ENCODE data around the gene GCNT2.
"Not testable (repeated sequence)": the region's sequence is repeated elsewhere in the genome, so short reads cannot be mapped to it uniquely, and the experiment has no call there.

DNA sequence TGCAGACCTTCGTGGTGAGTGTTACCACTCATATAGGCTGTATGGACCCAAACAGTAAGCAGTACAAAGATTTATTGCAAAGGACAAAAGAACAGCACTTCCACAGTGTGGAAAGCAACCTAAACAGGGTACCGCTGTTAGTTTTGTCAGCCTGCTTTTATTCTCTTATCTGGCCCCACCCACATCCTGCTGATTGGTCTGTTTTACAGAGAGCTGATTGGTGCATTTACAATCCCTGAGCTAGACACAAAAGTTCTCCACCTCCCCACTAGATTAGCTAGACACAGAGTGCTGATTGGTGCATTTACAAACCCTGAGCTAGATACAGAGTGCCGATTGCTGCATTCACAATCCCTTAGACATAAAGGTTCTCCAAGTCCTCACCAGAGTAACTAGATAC is 95.1 kb downstream of the GCNT2 start:
- TF ChIP-seq, protein P1, sequence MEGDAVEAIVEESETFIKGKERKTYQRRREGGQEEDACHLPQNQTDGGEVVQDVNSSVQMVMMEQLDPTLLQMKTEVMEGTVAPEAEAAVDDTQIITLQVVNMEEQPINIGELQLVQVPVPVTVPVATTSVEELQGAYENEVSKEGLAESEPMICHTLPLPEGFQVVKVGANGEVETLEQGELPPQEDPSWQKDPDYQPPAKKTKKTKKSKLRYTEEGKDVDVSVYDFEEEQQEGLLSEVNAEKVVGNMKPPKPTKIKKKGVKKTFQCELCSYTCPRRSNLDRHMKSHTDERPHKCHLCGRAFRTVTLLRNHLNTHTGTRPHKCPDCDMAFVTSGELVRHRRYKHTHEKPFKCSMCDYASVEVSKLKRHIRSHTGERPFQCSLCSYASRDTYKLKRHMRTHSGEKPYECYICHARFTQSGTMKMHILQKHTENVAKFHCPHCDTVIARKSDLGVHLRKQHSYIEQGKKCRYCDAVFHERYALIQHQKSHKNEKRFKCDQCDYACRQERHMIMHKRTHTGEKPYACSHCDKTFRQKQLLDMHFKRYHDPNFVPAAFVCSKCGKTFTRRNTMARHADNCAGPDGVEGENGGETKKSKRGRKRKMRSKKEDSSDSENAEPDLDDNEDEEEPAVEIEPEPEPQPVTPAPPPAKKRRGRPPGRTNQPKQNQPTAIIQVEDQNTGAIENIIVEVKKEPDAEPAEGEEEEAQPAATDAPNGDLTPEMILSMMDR (IDR thresholded peaks at IDR 0.05 in 4 of 5, conservative IDR thresholded peaks at IDR 0.05 in 1 of 5), result not testable (repeated sequence)
- TF ChIP-seq POLR2A (IDR thresholded peaks at IDR 0.05), result not testable (repeated sequence)

Measured in gastrocnemius medialis (tissue), 4 donors.